SJSA1 (cell line): Measurements from ENCODE around the gene STING1. TPM values are rescaled to one million over a fixed set of nuclear protein-coding genes. Genes with fewer than 3 reads are reported as not detected.

Source experiments
- total RNA-seq: library from RNA; depleted of rRNA; stranded (reverse); fragments of >200 nt; shearing (Covaris generic); gene quantifications from 2 replicates; pipeline ENCODE4 v1.2.3, GENCODE V29; 2014; rRNA removed

STING1 gene
- total RNA-seq, 1 experiment from 2014 or later = 46.6 TPM

Other genes starting within 250 kb of the STING1 start
- gene MATR3, start 189.0 kb downstream of the STING1 start, total RNA-seq = 452 and 470 TPM in 2 replicates
- gene PAIP2, start 140.9 kb downstream of the STING1 start, total RNA-seq = 107 and 119 TPM in 2 replicates
- not detected in 2 replicates for gene SLC23A1, start 99.5 kb downstream of the STING1 start, total RNA-seq
- gene MZB1, start 92.8 kb downstream of the STING1 start, total RNA-seq = not detected in 2 replicates
- gene PROB1, start 87.7 kb downstream of the STING1 start, total RNA-seq = 0.25 and 0.58 TPM in 2 replicates
- 4.0 and 8.5 TPM in 2 replicates for gene SPATA24, start 78.7 kb downstream of the STING1 start, total RNA-seq
- 4.7 and 12.1 TPM in 2 replicates for gene DNAJC18, start 43.2 kb downstream of the STING1 start, total RNA-seq
- gene ECSCR, start 20.0 kb downstream of the STING1 start, total RNA-seq = 0.53 and 1.2 TPM in 2 replicates
- gene SMIM33, start 11.8 kb downstream of the STING1 start, total RNA-seq = not detected in 2 replicates
- gene UBE2D2, start 78.6 kb upstream of the STING1 start, total RNA-seq = 136 and 159 TPM in 2 replicates
- gene CXXC5, start 165.6 kb upstream of the STING1 start, total RNA-seq = 101 and 114 TPM in 2 replicates